Loucy (cell line): ENCODE data around the gene PCSK5.

Experiments used
- EZH2phosphoT487 ChIP-seq: fragments of 200-600 bp; IDR thresholded peaks from 2 replicates; pipeline ENCODE4 v1.6.1; 2018; ENCODE audit warnings: antibody characterized with exemption, mild to moderate bottlenecking, moderate library complexity, borderline replicate concordance
- TF ChIP-seq, protein P1 (sequence below): fragments of 200-600 bp; sonication (generic); conservative IDR thresholded peaks from 2 replicates; pipeline ENCODE4 v1.5.1; 2014; ENCODE audit warnings: mild to moderate bottlenecking, antibody characterized with exemption, low read length

DNA sequence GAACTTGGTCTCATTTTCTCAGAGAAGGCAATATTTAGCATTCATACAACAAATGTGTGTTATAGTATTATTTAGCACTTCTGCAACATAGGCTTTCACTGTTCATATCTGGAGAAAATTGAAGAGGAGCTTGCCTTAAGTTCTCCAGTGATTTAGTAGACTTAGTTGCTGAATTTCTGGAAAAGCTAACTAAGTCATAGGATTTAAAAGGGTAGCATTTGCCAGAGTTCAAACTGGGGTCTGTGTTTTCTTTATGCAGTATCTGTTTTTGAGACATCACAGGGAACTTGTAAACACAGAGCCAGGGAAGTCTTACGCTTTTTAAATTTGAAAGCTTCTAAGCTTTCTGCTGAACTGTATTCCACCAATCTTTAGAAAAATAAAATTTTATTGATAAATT lies 8.7 kb upstream of the PCSK5 start:
- TF ChIP-seq, protein P1, sequence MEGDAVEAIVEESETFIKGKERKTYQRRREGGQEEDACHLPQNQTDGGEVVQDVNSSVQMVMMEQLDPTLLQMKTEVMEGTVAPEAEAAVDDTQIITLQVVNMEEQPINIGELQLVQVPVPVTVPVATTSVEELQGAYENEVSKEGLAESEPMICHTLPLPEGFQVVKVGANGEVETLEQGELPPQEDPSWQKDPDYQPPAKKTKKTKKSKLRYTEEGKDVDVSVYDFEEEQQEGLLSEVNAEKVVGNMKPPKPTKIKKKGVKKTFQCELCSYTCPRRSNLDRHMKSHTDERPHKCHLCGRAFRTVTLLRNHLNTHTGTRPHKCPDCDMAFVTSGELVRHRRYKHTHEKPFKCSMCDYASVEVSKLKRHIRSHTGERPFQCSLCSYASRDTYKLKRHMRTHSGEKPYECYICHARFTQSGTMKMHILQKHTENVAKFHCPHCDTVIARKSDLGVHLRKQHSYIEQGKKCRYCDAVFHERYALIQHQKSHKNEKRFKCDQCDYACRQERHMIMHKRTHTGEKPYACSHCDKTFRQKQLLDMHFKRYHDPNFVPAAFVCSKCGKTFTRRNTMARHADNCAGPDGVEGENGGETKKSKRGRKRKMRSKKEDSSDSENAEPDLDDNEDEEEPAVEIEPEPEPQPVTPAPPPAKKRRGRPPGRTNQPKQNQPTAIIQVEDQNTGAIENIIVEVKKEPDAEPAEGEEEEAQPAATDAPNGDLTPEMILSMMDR: no peak
- no peak for TF ChIP-seq EZH2phosphoT487
